HEK293T (cell line): ENCODE results near the gene INPP5A.

Source experiments
- CTCF ChIA-PET: fragments of 350-600 bp; formaldehyde crosslinking; extraction: SDS; loops from one replicate; lab custom pipeline; 2021; ENCODE audit warnings: antibody characterized with exemption, inconsistent platforms; lab: Yijun Ruan, JAX
- POLR2A ChIA-PET: fragments of 350-600 bp; formaldehyde crosslinking; extraction: SDS; loops from one replicate; lab custom pipeline; 2020; ENCODE audit warnings: antibody characterized with exemption, inconsistent platforms; lab: Yijun Ruan, JAX
- DNase-seq: peaks from one replicate; pipeline ENCODE4 v3.0.0; 2012; ENCODE audit warnings: mixed read lengths; ENCODE audit errors: extremely low spot score
- ARNT ChIP-seq: fragments of 450-650 bp; IDR thresholded peaks from 2 replicates; pipeline ENCODE4 v1.6.1; 2017; ENCODE audit warnings: mild to moderate bottlenecking
- BHLHE40 ChIP-seq: fragments of 450-650 bp; IDR thresholded peaks from 2 replicates; pipeline ENCODE4 v1.6.1; 2016; ENCODE audit warnings: mild to moderate bottlenecking, moderate library complexity, borderline replicate concordance
- CTBP1 ChIP-seq: fragments of 450-650 bp; IDR thresholded peaks from 2 replicates; pipeline ENCODE4 v1.6.1; 2016; ENCODE audit warnings: borderline replicate concordance
- ELF4 ChIP-seq: fragments of 450-650 bp; IDR thresholded peaks from 2 replicates; pipeline ENCODE4 v1.6.1; 2017; ENCODE audit warnings: antibody characterized with exemption
- FOXA1 ChIP-seq: fragments of 450-650 bp; IDR thresholded peaks from 2 replicates; pipeline ENCODE4 v1.6.1; 2016; ENCODE audit warnings: mild to moderate bottlenecking
- FOXK2 ChIP-seq: fragments of 450-650 bp; IDR thresholded peaks from 2 replicates; pipeline ENCODE4 v1.6.1; 2016; ENCODE audit warnings: mild to moderate bottlenecking
- FOXM1 ChIP-seq: fragments of 450-650 bp; IDR thresholded peaks from 2 replicates; pipeline ENCODE4 v1.6.1; 2017; ENCODE audit warnings: mild to moderate bottlenecking, borderline replicate concordance
- HDGF ChIP-seq: fragments of 450-650 bp; IDR thresholded peaks from 2 replicates; pipeline ENCODE4 v1.6.1; 2017; ENCODE audit warnings: antibody characterized with exemption, borderline replicate concordance
- L3MBTL2 ChIP-seq: fragments of 450-650 bp; conservative IDR thresholded peaks from 2 replicates; pipeline ENCODE4 v1.6.1; 2016; ENCODE audit warnings: mild to moderate bottlenecking
- LEF1 ChIP-seq: fragments of 450-650 bp; IDR thresholded peaks from 2 replicates; pipeline ENCODE4 v1.6.1; 2017; ENCODE audit warnings: mild to moderate bottlenecking, borderline replicate concordance
- NFRKB ChIP-seq: fragments of 450-650 bp; IDR thresholded peaks from 2 replicates; pipeline ENCODE4 v1.6.1; 2016; ENCODE audit warnings: mild to moderate bottlenecking, moderate library complexity
- SP1 ChIP-seq: fragments of 450-650 bp; IDR thresholded peaks from 2 replicates; pipeline ENCODE4 v1.6.1; 2017
- SUZ12 ChIP-seq: fragments of 450-650 bp; IDR thresholded peaks from 2 replicates; pipeline ENCODE4 v1.6.1; 2016; ENCODE audit warnings: mild to moderate bottlenecking
- TARDBP ChIP-seq: fragments of 450-650 bp; IDR thresholded peaks from 2 replicates; pipeline ENCODE4 v1.6.1; 2016
- ZNF384 ChIP-seq: fragments of 450-650 bp; IDR thresholded peaks from 2 replicates; pipeline ENCODE4 v1.6.1; 2016
- TF ChIP-seq, protein P1 (sequence below): fragments of 450-650 bp; IDR thresholded peaks from 2 replicates; pipeline ENCODE4 v1.6.1; 2016

Gene INPP5A

DNA sequence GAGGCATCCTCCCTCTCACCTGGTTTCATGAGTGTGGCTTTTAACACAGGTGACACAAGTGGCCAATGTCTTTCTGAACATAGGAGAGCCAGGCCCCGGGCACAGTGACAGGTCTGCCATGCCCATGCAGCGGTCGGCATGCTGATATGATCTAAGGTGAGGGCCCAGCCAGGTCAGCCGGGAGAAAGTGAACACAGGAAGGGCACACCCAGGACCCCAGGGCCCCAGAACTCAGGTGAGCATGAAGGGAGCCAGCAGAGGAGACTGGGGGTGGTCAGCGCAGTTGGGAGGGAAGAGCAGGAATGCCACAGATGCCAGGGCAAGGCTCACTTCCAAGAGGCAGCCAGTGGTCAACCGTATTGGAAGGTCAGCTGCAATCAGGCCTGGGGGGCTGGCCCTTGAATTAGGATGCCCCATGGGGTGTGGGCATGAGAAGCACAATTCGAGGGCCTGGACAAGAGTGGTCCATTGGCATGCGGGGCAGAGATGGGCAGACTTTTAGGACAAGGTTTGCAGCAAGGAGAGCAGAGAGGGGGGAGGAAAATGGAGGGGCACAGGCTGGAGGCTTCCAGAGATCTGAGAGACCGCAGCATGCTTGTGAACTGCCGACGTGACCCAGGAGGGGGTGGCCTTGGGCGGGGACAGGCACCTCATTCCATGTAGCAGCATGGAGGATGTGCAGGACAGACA is 3.9 kb upstream of the INPP5A start:
- POLR2A ChIA-PET, result no interaction called here
- TF ChIP-seq ELF4, result no peak
- CTCF ChIA-PET, result no interaction called here
- DNase-seq, result no peak

DNA sequence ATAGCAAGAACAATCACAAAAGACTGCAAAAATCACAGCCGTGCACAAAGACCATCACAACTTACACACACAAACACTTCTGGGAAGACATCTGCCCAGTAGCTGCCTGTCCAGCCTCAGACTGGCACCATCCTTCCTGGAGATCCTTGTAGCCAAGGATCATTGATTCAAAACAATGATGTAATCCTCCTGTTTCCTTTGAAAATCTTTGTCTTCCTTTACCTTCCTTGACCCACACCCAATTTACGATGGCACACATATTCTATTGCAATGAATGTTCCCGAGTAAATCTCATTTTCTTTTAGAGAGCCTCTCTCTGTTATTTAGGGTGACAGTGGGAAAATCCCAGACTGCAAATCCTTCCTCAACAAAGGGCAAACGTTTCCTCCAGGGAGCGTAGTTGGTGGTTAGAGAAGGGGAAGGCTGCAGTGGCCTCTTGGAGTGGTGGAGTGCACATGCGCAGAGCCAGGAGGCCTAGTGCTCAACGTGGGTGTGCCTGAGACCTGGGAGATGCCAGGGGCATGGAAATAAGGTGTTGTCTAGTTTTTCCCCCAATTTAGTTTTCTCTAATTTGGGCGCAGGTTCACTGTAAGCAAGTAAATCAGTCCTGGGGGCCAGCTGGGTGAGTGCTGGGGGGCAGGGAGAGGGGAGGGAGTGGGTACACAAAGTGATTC is 3.1 kb upstream of the INPP5A start:
- TF ChIP-seq ARNT (no peak), TARDBP (no peak), BHLHE40 (no peak), FOXK2 (no peak), FOXM1 (no peak), LEF1 (no peak), NFRKB (no peak), ELF4 (no peak), SP1 (no peak)
- no peak for DNase-seq
- ChIA-PET CTCF (no interaction called here), POLR2A (no interaction called here)

DNA sequence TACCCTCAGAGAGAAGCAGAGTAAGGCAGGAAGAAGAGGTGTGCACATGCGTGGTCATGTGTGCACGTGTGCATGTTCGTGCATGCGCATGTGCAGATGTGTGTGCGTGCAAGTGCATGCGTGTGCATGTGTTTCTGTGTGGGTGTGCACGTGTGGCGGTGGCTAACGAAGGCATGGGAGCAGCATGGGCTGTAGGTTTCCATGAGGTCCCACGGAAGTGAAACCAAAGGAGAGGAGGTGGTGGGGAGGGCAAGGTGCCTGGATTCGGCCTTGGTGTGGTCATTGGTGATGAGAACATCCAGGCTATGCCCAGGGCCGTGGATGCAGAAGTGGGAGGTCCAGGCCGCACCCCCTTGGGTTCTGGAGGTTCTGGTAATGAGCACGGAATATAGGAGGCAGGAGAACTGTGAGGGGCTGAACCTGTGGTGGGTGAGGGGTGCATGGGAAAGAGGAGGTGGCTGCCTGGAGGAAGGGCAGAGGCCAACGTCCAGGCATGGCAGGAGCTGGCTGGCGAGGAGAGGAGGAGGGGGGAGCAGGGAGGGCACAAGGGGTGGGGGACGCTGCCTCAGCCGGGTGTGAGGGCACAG is 2.4 kb upstream of the INPP5A start:
- POLR2A ChIA-PET, result no interaction called here
- DNase-seq, result no peak
- TF ChIP-seq LEF1 (no peak), NFRKB (no peak), CTBP1 (no peak), BHLHE40 (no peak), FOXA1 (no peak), FOXM1 (no peak), HDGF (no peak), SUZ12 (no peak), ELF4 (no peak), TARDBP (no peak), L3MBTL2 (no peak), SP1 (no peak), ZNF384 (no peak), ARNT (no peak), FOXK2 (no peak)
- TF ChIP-seq, protein P1, sequence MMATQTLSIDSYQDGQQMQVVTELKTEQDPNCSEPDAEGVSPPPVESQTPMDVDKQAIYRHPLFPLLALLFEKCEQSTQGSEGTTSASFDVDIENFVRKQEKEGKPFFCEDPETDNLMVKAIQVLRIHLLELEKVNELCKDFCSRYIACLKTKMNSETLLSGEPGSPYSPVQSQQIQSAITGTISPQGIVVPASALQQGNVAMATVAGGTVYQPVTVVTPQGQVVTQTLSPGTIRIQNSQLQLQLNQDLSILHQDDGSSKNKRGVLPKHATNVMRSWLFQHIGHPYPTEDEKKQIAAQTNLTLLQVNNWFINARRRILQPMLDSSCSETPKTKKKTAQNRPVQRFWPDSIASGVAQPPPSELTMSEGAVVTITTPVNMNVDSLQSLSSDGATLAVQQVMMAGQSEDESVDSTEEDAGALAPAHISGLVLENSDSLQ, result no peak
- CTCF ChIA-PET, result no interaction called here

DNA sequence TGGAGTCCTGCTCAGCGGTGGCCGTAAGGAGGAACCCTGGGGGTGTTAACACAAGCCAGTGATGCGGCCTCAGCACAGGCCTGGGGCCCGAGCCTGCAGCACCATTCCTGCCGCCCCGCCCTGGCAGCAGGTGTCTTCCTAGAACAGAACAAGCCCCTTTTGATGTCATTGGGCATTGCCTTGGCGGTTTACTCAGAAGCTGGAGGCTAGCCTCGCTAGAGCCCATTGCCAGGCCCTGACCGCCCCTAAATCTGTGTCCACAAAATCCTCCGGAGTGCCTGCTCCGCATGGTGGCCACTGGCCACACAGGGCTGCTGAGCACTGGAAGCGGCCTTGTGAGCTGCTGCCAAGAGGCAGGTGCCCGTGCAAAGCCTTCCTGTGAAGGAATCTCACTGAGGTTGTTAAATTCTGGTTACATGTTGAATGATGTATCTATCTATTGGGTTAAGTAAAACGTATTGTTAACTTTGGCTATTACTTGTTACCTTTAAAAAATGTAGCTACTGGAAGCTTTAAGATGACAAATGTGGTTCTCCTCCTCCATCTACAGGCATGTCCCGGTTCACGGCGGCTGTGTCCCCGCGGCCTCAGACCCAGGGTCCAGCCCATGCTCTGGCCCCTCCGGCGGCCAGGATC is 1.2 kb upstream of the INPP5A start:
- CTCF ChIA-PET, result no interaction called here
- DNase-seq, result no peak
- POLR2A ChIA-PET, result interaction anchor here (0.8 to 1.4 kb wide), 2 partner anchors 15 to 16 kb away, joined by 3 to 4 read pairs; no protein-coding TSS in a partner anchor
- TF ChIP-seq TARDBP (no peak), FOXK2 (no peak), FOXM1 (no peak), NFRKB (no peak), ARNT (no peak), LEF1 (no peak), SUZ12 (no peak), BHLHE40 (no peak), ELF4 (no peak), ZNF384 (no peak), HDGF (no peak), L3MBTL2 (no peak), CTBP1 (no peak), SP1 (no peak), FOXA1 (no peak)
- TF ChIP-seq, protein P1, result no peak

DNA sequence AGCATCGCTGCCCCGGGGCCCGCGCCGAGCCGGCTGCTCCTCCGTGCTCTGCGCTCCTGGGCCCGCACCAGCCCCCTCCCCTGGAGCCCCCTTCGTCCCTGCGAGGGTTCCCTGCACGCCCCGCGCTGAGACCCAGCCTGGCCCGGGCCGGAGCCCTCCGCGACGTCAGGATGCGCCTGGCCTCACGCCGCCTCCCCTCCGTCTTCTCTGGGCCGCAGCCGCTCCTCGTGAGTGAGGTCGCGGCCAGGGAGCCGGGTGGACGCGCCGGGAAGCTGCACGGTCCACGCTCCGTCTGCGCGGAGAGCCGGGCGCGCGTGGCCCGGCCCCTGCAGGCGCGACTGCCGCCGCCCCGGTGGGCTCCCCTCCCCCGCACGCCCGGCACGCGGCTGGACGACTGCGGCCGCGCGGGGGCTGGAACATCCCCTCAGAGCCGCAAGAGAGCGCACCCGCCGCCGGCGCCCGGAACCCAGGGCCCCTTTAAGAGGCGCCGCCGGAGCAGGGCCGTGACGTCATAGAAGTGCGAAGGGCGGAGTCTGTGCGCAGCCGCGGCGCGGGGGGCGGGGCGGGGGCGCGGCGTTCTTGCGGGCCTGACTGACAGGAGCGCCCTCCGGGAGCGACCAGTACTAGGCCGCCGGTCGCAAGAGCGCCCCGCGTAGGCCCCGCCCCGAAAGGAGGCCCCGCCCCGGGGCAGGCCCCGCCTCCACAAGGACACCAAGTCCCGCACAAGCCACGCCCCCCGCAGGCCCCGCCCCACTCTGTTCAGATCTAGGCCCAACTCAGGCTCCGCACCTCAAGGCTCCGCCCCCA is 507 bp upstream of the INPP5A start:
- peak; percentile 88; the same call in 1 of the 2 replicates for TF ChIP-seq HDGF
- TF ChIP-seq LEF1, result peak; percentile 53; the same call in 1 of the 2 replicates
- no peak for TF ChIP-seq NFRKB
- peak; percentile 67; the same call in 1 of the 2 replicates for TF ChIP-seq FOXM1
- TF ChIP-seq, protein P1, result peak; percentile 97
- TF ChIP-seq BHLHE40, result no peak
- peak; percentile 27; the same call in 1 of the 2 replicates for TF ChIP-seq ARNT
- TF ChIP-seq SP1, result no peak
- peak; percentile 75 for TF ChIP-seq L3MBTL2
- ChIA-PET POLR2A (interaction anchor here (0.8 to 1.4 kb wide), 2 partner anchors 15 to 16 kb away, joined by 3 to 4 read pairs; no protein-coding TSS in a partner anchor), CTCF (no interaction called here)
- peak; percentile 100 for DNase-seq
